Astrocyte (in vitro differentiated cells and primary cell): ENCODE data around the gene SMIM24. TPM values are rescaled to one million over a fixed set of nuclear protein-coding genes. Genes with fewer than 3 reads are reported as not detected.

Experiments
- DNase-seq: peaks from one replicate; pipeline ENCODE4 v3.0.0-alpha.2; 2010; ENCODE audit warnings: low read depth
- FAIRE-seq: peaks from 2 replicates; lab custom pipeline; 2011; peaks lifted over from hg19 to GRCh38; lab: Jason Lieb, UNC
- H2AFZ ChIP-seq: 2 replicates; pipeline ENCODE4 v1.6.0; 2012; ENCODE audit warnings: low read depth, low read length, inconsistent platforms
- H3K27ac ChIP-seq: 2 replicates; pipeline ENCODE4 v1.5.1; 2011; ENCODE audit warnings: low read depth, low read length, inconsistent platforms
- H3K27me3 ChIP-seq: 2 replicates; pipeline ENCODE4 v1.6.0; 2011; ENCODE audit warnings: low read length, inconsistent platforms; ENCODE audit not compliant: insufficient read depth
- H3K36me3 ChIP-seq: 2 replicates; pipeline ENCODE4 v1.5.1; 2011; ENCODE audit warnings: low read length, inconsistent platforms; ENCODE audit not compliant: insufficient read depth
- H3K4me1 ChIP-seq: 2 replicates; pipeline ENCODE4 v1.5.1; 2011; ENCODE audit warnings: low read length, inconsistent platforms; ENCODE audit not compliant: insufficient read depth
- H3K4me2 ChIP-seq: 2 replicates; pipeline ENCODE4 v1.6.0; 2012; ENCODE audit warnings: low read length, inconsistent platforms
- H3K4me3 ChIP-seq: 2 replicates; pipeline ENCODE4 v1.5.1; 2011; ENCODE audit warnings: low read depth, mild to moderate bottlenecking, low read length, inconsistent platforms; ENCODE audit not compliant: insufficient read depth
- H3K79me2 ChIP-seq: 2 replicates; pipeline ENCODE4 v1.6.0; 2012; ENCODE audit warnings: mild to moderate bottlenecking, low read length, inconsistent platforms; ENCODE audit not compliant: insufficient read depth
- H3K9ac ChIP-seq: 2 replicates; pipeline ENCODE4 v1.6.0; 2012; ENCODE audit warnings: mild to moderate bottlenecking, low read length, inconsistent platforms
- H3K9me3 ChIP-seq: 2 replicates; pipeline ENCODE4 v1.5.1; 2012; ENCODE audit warnings: low read depth, mild to moderate bottlenecking, low read length, inconsistent platforms; ENCODE audit not compliant: insufficient read depth
- H4K20me1 ChIP-seq: 2 replicates; pipeline ENCODE4 v1.6.0; 2012; ENCODE audit warnings: low read length, inconsistent platforms; ENCODE audit not compliant: insufficient read depth
- H3K27ac Mint-ChIP-seq: one replicate; pipeline ENCODE4 v1.8.0; 2021; ENCODE audit warnings: mild to moderate bottlenecking, mixed read lengths; ENCODE audit not compliant: unreplicated experiment
- H3K27me3 Mint-ChIP-seq: one replicate; pipeline ENCODE4 v1.8.0; 2021; ENCODE audit warnings: low read depth, mixed read lengths; ENCODE audit not compliant: unreplicated experiment
- H3K36me3 Mint-ChIP-seq: one replicate; pipeline ENCODE4 v1.8.0; 2021; ENCODE audit warnings: low read depth, mixed read lengths; ENCODE audit not compliant: unreplicated experiment
- H3K4me1 Mint-ChIP-seq: one replicate; pipeline ENCODE4 v1.8.0; 2021; ENCODE audit warnings: low read depth, mixed read lengths; ENCODE audit not compliant: unreplicated experiment
- H3K4me3 Mint-ChIP-seq: one replicate; pipeline ENCODE4 v1.8.0; 2021; ENCODE audit warnings: mild to moderate bottlenecking, moderate library complexity, mixed read lengths; ENCODE audit not compliant: unreplicated experiment
- H3K9me3 Mint-ChIP-seq: one replicate; pipeline ENCODE4 v1.8.0; 2021; ENCODE audit warnings: mild to moderate bottlenecking, mixed read lengths; ENCODE audit not compliant: unreplicated experiment
- EZH2 ChIP-seq: IDR thresholded peaks from 2 replicates; pipeline ENCODE4 v1.6.1; 2012; ENCODE audit warnings: mild to moderate bottlenecking, low read length, inconsistent platforms; ENCODE audit not compliant: insufficient read depth
- total RNA-seq: library from RNA; stranded (reverse); gene quantifications from 2 replicates; pipeline ENCODE4 v1.2.1, GENCODE V29; 2021
- TF ChIP-seq, protein P1 (sequence below): IDR thresholded peaks from 2 replicates; pipeline ENCODE4 v1.5.1; 2011; ENCODE audit warnings: low read depth, mild to moderate bottlenecking, inconsistent platforms, low read length, moderate library complexity; ENCODE audit not compliant: insufficient read depth

The SMIM24 gene
- total RNA-seq, 1 donor from 2014 or later: not detected

- H3K9me3 ChIP-seq: no peaks in the 10 kb centered on the region
- peak overlapping the region; percentile 95 for H3K27ac ChIP-seq
- no peak for FAIRE-seq
- no peak overlapping the region for H3K4me3 ChIP-seq
- Mint-ChIP-seq H3K36me3 (peaks cover 8% of the 10 kb centered on the region), H3K27ac (peak overlapping the region; percentile 96), H3K4me3 (no peak overlapping the region), H3K27me3 (no peaks in the 10 kb centered on the region), H3K9me3 (no peaks in the 10 kb centered on the region), H3K4me1 (peaks cover 6% of the 10 kb centered on the region)
- DNase-seq: no peak
- peak overlapping the region; percentile 91 for H3K9ac ChIP-seq
- peaks cover 9% of the 10 kb centered on the region for H4K20me1 ChIP-seq
- peaks cover 32% of the 10 kb centered on the region for H3K4me1 ChIP-seq
- peaks cover 16% of the 10 kb centered on the region for H3K36me3 ChIP-seq
- peaks cover 23% of the 10 kb centered on the region for H3K79me2 ChIP-seq
- no peak overlapping the region for H2AFZ ChIP-seq
- H3K27me3 ChIP-seq: no peaks in the 10 kb centered on the region
- TF ChIP-seq EZH2: no peak
- TF ChIP-seq, protein P1, sequence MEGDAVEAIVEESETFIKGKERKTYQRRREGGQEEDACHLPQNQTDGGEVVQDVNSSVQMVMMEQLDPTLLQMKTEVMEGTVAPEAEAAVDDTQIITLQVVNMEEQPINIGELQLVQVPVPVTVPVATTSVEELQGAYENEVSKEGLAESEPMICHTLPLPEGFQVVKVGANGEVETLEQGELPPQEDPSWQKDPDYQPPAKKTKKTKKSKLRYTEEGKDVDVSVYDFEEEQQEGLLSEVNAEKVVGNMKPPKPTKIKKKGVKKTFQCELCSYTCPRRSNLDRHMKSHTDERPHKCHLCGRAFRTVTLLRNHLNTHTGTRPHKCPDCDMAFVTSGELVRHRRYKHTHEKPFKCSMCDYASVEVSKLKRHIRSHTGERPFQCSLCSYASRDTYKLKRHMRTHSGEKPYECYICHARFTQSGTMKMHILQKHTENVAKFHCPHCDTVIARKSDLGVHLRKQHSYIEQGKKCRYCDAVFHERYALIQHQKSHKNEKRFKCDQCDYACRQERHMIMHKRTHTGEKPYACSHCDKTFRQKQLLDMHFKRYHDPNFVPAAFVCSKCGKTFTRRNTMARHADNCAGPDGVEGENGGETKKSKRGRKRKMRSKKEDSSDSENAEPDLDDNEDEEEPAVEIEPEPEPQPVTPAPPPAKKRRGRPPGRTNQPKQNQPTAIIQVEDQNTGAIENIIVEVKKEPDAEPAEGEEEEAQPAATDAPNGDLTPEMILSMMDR: no peak
- peak overlapping the region; percentile 83 for H3K4me2 ChIP-seq
Measured at GRCh38 chr19:3457528-3458228, 22.6 kb downstream of the SMIM24 start.

- Histone ChIP-seq H3K27ac (peak overlapping the region; percentile 95), H3K9me3 (no peaks in the 10 kb centered on the region), H3K4me3 (no peak overlapping the region), H3K4me1 (peaks cover 32% of the 10 kb centered on the region), H3K9ac (peak overlapping the region; percentile 91), H2AFZ (no peak overlapping the region), H4K20me1 (peaks cover 9% of the 10 kb centered on the region), H3K79me2 (peaks cover 27% of the 10 kb centered on the region), H3K36me3 (peaks cover 17% of the 10 kb centered on the region), H3K27me3 (no peaks in the 10 kb centered on the region), H3K4me2 (peak overlapping the region; percentile 83)
- no peaks in the 10 kb centered on the region for H3K27me3 Mint-ChIP-seq
- H3K4me1 Mint-ChIP-seq: peaks cover 6% of the 10 kb centered on the region
- no peak overlapping the region for H3K4me3 Mint-ChIP-seq
- H3K27ac Mint-ChIP-seq: peak overlapping the region; percentile 66
- no peak for TF ChIP-seq EZH2
- TF ChIP-seq, protein P1: no peak
- H3K36me3 Mint-ChIP-seq: peaks cover 8% of the 10 kb centered on the region
- FAIRE-seq: no peak
- H3K9me3 Mint-ChIP-seq: no peaks in the 10 kb centered on the region
- DNase-seq: no peak
Measured at GRCh38 chr19:3456925-3457527, 23.3 kb downstream of the SMIM24 start.
